Stimulated activated CD4-positive, alpha-beta T cell treated with anti-CD3 and anti-CD28 coated beads, Interleukin-12 subunit alpha, Interleukin-12 subunit beta, amount 100 ng/mL, for 48 hours (primary cell): ENCODE measurements around the gene TEK.

ENCODE experiments used
- DNase-seq, 3 donors: peaks; one replicate each; pipeline ENCODE4 v3.0.0-alpha.2; 2020; ENCODE audit warnings: low read depth in 2 of 3, low spot score in 1 of 3

TEK gene

GRCh38 chr9:27176971-27177370 lies 67.9 kb downstream of the TEK start:
- no peak for DNase-seq

GRCh38 chr9:27179245-27179865 lies 70.3 kb downstream of the TEK start:
- no peak for DNase-seq

GRCh38 chr9:27181381-27181780 lies 72.4 kb downstream of the TEK start:
- DNase-seq = no peak

GRCh38 chr9:27182421-27182820 lies 73.4 kb downstream of the TEK start:
- DNase-seq = no peak

GRCh38 chr9:27183131-27183530 lies 74.1 kb downstream of the TEK start:
- no peak for DNase-seq

GRCh38 chr9:27183701-27184100 lies 74.7 kb downstream of the TEK start:
- no peak for DNase-seq

GRCh38 chr9:27184556-27185351 lies 75.7 kb downstream of the TEK start:
- DNase-seq = no peak

GRCh38 chr9:27188426-27188825 lies 79.4 kb downstream of the TEK start:
- no peak for DNase-seq

GRCh38 chr9:27189426-27189825 lies 80.4 kb downstream of the TEK start:
- DNase-seq = no peak

- no peak for DNase-seq
Observed at GRCh38 chr9:27192291-27192960, 83.4 kb downstream of the TEK start.

- no peak for DNase-seq
Observed at GRCh38 chr9:27193886-27194285, 84.9 kb downstream of the TEK start.

- DNase-seq = no peak
Observed at GRCh38 chr9:27194401-27195091, 85.5 kb downstream of the TEK start.

GRCh38 chr9:27195191-27195590 lies 86.2 kb downstream of the TEK start:
- no peak for DNase-seq

GRCh38 chr9:27196383-27196782 lies 87.4 kb downstream of the TEK start:
- DNase-seq = no peak

- no peak for DNase-seq
Observed at GRCh38 chr9:27198190-27198589, 89.2 kb downstream of the TEK start.

GRCh38 chr9:27202056-27202455 lies 93.0 kb downstream of the TEK start:
- no peak for DNase-seq

- no peak for DNase-seq
Observed at GRCh38 chr9:27203783-27204182, 94.8 kb downstream of the TEK start.

GRCh38 chr9:27204578-27204977 lies 95.6 kb downstream of the TEK start:
- DNase-seq = no peak

- no peak for DNase-seq
Observed at GRCh38 chr9:27205198-27205597, 96.2 kb downstream of the TEK start.

- no peak for DNase-seq
Observed at GRCh38 chr9:27206041-27206440, 97.0 kb downstream of the TEK start.

GRCh38 chr9:27209034-27209433 lies 100.0 kb downstream of the TEK start:
- DNase-seq = no peak

- no peak for DNase-seq
Observed at GRCh38 chr9:27210588-27210987, 101.6 kb downstream of the TEK start.
